Ectodermal cell (in vitro differentiated cells): ENCODE measurements around the gene SIGLEC12. TPM values are rescaled to one million over a fixed set of nuclear protein-coding genes. Genes with fewer than 3 reads are reported as not detected.

ENCODE experiments used
- H3K27ac ChIP-seq: 2 replicates; pipeline ENCODE4 v1.7.0; 2013; ENCODE audit warnings: mild to moderate bottlenecking, low read depth, low read length; ENCODE audit not compliant: insufficient read depth, poor library complexity, severe bottlenecking
- H3K27me3 ChIP-seq: 2 replicates; pipeline ENCODE4 v1.7.0; 2013; ENCODE audit warnings: mild to moderate bottlenecking, low read length; ENCODE audit not compliant: insufficient read depth, control insufficient read depth, poor library complexity, severe bottlenecking
- H3K36me3 ChIP-seq: one replicate; pipeline ENCODE4 v1.7.0; 2013; ENCODE audit warnings: low read length; ENCODE audit not compliant: control insufficient read depth, insufficient read depth
- H3K4me1 ChIP-seq: one replicate; pipeline ENCODE4 v1.7.0; 2013; ENCODE audit warnings: low read length; ENCODE audit not compliant: control insufficient read depth, insufficient read depth
- H3K4me3 ChIP-seq: 2 replicates; pipeline ENCODE4 v1.7.0; 2013; ENCODE audit warnings: low read depth, low read length, control low read depth; ENCODE audit not compliant: insufficient read depth
- H3K9me3 ChIP-seq: 2 replicates; pipeline ENCODE4 v1.7.0; 2013; ENCODE audit warnings: mild to moderate bottlenecking, low read length, moderate library complexity; ENCODE audit not compliant: control insufficient read depth
- WGBS, 2 experiments: methylation state at CpG; one replicate each; pipeline ENCODE4 v1.1.7; 2013; ENCODE audit warnings: missing lambda C conversion rate in 2 of 2; 5-methylcytosine and 5-hydroxymethylcytosine counted together
- polyA plus RNA-seq, 4 experiments: library from polyadenylated mRNA; stranded (reverse); fragments of 50-300 nt; gene quantifications; one replicate each; pipeline ENCODE4 v1.2.3, GENCODE V29; 2013

The SIGLEC12 gene
- not detected for polyA plus RNA-seq (2013, experiment 1 of 4)
- polyA plus RNA-seq (2013, experiment 2 of 4), result not detected
- polyA plus RNA-seq (2013, experiment 3 of 4), result not detected
- polyA plus RNA-seq (2013, experiment 4 of 4), result not detected

GRCh38 chr19:51501594-51502263, at the start of gene SIGLEC12:
Gene SIGLEC12 (minus strand): TSS chr19:51501800. CDS start chr19:51501733, 67 bp downstream.
- Histone ChIP-seq H3K36me3 (no peaks in the 10 kb centered on the region), H3K9me3 (no peaks in the 10 kb centered on the region), H3K4me1 (no peaks in the 10 kb centered on the region), H3K27me3 (no peaks in the 10 kb centered on the region), H3K27ac (no peak within 1 kb of the TSS), H3K4me3 (no peak within 1 kb of the TSS)
- WGBS, 2 experiments, result 85 to 88% methylated on average over 11 to 12 of the region's 12 CpGs

- no peaks in the 10 kb centered on the region for H3K4me1 ChIP-seq
- no peaks in the 10 kb centered on the region for H3K9me3 ChIP-seq
- H3K27ac ChIP-seq, result no peak overlapping the region
- H3K36me3 ChIP-seq, result no peaks in the 10 kb centered on the region
- no peak overlapping the region for H3K4me3 ChIP-seq
- WGBS, 2 experiments, result 83 to 84% methylated on average over 20 of the region's 20 CpGs
- no peaks in the 10 kb centered on the region for H3K27me3 ChIP-seq
These were observed 49.5 kb upstream of the SIGLEC12 start for GRCh38 chr19:51550848-51551672.

GRCh38 chr19:51549533-51550324, 48.1 kb upstream of the SIGLEC12 start:
- Histone ChIP-seq H3K27ac (no peak overlapping the region), H3K9me3 (no peaks in the 10 kb centered on the region), H3K4me1 (no peaks in the 10 kb centered on the region), H3K4me3 (no peak overlapping the region), H3K27me3 (no peaks in the 10 kb centered on the region), H3K36me3 (no peaks in the 10 kb centered on the region)
- 73 to 76% methylated on average over 8 of the region's 8 CpGs for WGBS, 2 experiments

GRCh38 chr19:51548891-51549305, 47.3 kb upstream of the SIGLEC12 start:
- Histone ChIP-seq H3K27ac (no peak overlapping the region), H3K9me3 (no peaks in the 10 kb centered on the region), H3K4me1 (no peaks in the 10 kb centered on the region), H3K4me3 (no peak overlapping the region), H3K27me3 (no peaks in the 10 kb centered on the region), H3K36me3 (no peaks in the 10 kb centered on the region)
- WGBS, 2 experiments, result 77 to 83% methylated on average over 4 of the region's 4 CpGs

GRCh38 chr19:51548213-51548651, 46.6 kb upstream of the SIGLEC12 start:
- no peaks in the 10 kb centered on the region for H3K4me1 ChIP-seq

GRCh38 chr19:51547397-51548212, 46.0 kb upstream of the SIGLEC12 start:
- 55 to 69% methylated on average over 7 of the region's 7 CpGs for WGBS, 2 experiments
- Histone ChIP-seq H3K36me3 (no peaks in the 10 kb centered on the region), H3K4me1 (no peaks in the 10 kb centered on the region), H3K9me3 (no peaks in the 10 kb centered on the region), H3K27ac (no peak overlapping the region), H3K4me3 (no peak overlapping the region), H3K27me3 (no peaks in the 10 kb centered on the region)

More at GRCh38 chr19:51548213-51548651, 46.6 kb upstream of the SIGLEC12 start:
- H3K4me3 ChIP-seq, result no peak overlapping the region
- H3K9me3 ChIP-seq, result no peaks in the 10 kb centered on the region
- no peaks in the 10 kb centered on the region for H3K27me3 ChIP-seq
- H3K36me3 ChIP-seq, result no peaks in the 10 kb centered on the region
- whole genome bisulfite sequencing, 2 experiments, result 78 to 80% methylated on average over 5 of the region's 5 CpGs
- no peak overlapping the region for H3K27ac ChIP-seq

GRCh38 chr19:51546650-51547396, 45.2 kb upstream of the SIGLEC12 start:
- Histone ChIP-seq H3K27ac (no peak overlapping the region), H3K4me1 (no peaks in the 10 kb centered on the region), H3K9me3 (no peaks in the 10 kb centered on the region), H3K36me3 (no peaks in the 10 kb centered on the region), H3K27me3 (no peaks in the 10 kb centered on the region), H3K4me3 (no peak overlapping the region)
- 79 to 80% methylated on average over 10 of the region's 10 CpGs for WGBS, 2 experiments

GRCh38 chr19:51546107-51546649, 44.6 kb upstream of the SIGLEC12 start:
- 77% methylated on average over 5 of the region's 5 CpGs for WGBS, 2 experiments
- no peak overlapping the region for H3K27ac ChIP-seq
- H3K27me3 ChIP-seq, result no peaks in the 10 kb centered on the region
- H3K36me3 ChIP-seq, result no peaks in the 10 kb centered on the region
- H3K4me1 ChIP-seq, result no peaks in the 10 kb centered on the region
- H3K9me3 ChIP-seq, result no peaks in the 10 kb centered on the region
- H3K4me3 ChIP-seq, result no peak overlapping the region

- H3K4me3 ChIP-seq, result no peak overlapping the region
- H3K27me3 ChIP-seq, result no peaks in the 10 kb centered on the region
- H3K36me3 ChIP-seq, result no peaks in the 10 kb centered on the region
- H3K4me1 ChIP-seq, result no peaks in the 10 kb centered on the region
- H3K9me3 ChIP-seq, result no peaks in the 10 kb centered on the region
- no peak overlapping the region for H3K27ac ChIP-seq
- 82 to 87% methylated on average over 6 of the region's 6 CpGs for whole genome bisulfite sequencing, 2 experiments
These were observed 42.4 kb upstream of the SIGLEC12 start for GRCh38 chr19:51544038-51544437.
